Measurements from ENCODE around the gene USP12.

USP12 gene

GRCh38 chr13:27120011-27120410 is 51.6 kb downstream of the USP12 start:
- no peak overlapping the region for H3K27ac ChIP-seq (ENCODE audit: low read depth, low read length, severe bottlenecking)
- H3K4me1 ChIP-seq (ENCODE audit: control insufficient read depth, insufficient read depth, low read length, poor library complexity, severe bottlenecking) = peaks cover 7% of the 10 kb centered on the region
- WGBS, 2 experiments (ENCODE audit: insufficient coverage in 2 of 2) = 100% methylated on average over 1 to 2 of the region's 3 CpGs
- peaks cover 11% of the 10 kb centered on the region for H3K9me3 ChIP-seq (ENCODE audit: control insufficient read depth, low read length)
- H3K4me3 ChIP-seq (ENCODE audit: extremely low read depth, insufficient read depth, low read length, poor library complexity, severe bottlenecking) = no peak overlapping the region
- peaks cover 28% of the 10 kb centered on the region for H3K36me3 ChIP-seq (ENCODE audit: control insufficient read depth, insufficient read depth, low read length)

- Histone ChIP-seq H3K27ac (ENCODE audit: low read depth, low read length, severe bottlenecking) (no peak overlapping the region), H3K36me3 (ENCODE audit: control insufficient read depth, insufficient read depth, low read length) (peaks cover 26% of the 10 kb centered on the region), H3K4me1 (ENCODE audit: control insufficient read depth, insufficient read depth, low read length, poor library complexity, severe bottlenecking) (peaks cover 7% of the 10 kb centered on the region), H3K9me3 (ENCODE audit: control insufficient read depth, low read length) (peaks cover 4% of the 10 kb centered on the region), H3K4me3 (ENCODE audit: extremely low read depth, insufficient read depth, low read length, poor library complexity, severe bottlenecking) (no peak overlapping the region)
- WGBS, 2 experiments (ENCODE audit: insufficient coverage in 2 of 2) = 92 to 97% methylated on average over 3 of the region's 3 CpGs
Observed at GRCh38 chr13:27118428-27119054, 53.1 kb downstream of the USP12 start.

GRCh38 chr13:27117952-27118351 is 53.7 kb downstream of the USP12 start:
- Histone ChIP-seq H3K4me1 (ENCODE audit: control insufficient read depth, insufficient read depth, low read length, poor library complexity, severe bottlenecking) (peaks cover 7% of the 10 kb centered on the region), H3K36me3 (ENCODE audit: control insufficient read depth, insufficient read depth, low read length) (peaks cover 28% of the 10 kb centered on the region), H3K4me3 (ENCODE audit: extremely low read depth, insufficient read depth, low read length, poor library complexity, severe bottlenecking) (no peak overlapping the region), H3K9me3 (ENCODE audit: control insufficient read depth, low read length) (no peaks in the 10 kb centered on the region), H3K27ac (ENCODE audit: low read depth, low read length, severe bottlenecking) (no peak overlapping the region)
- WGBS, 2 experiments (ENCODE audit: insufficient coverage in 2 of 2) = 97 to 100% methylated on average over 2 to 4 of the region's 5 CpGs

- WGBS, 2 experiments (ENCODE audit: insufficient coverage in 2 of 2) = no CpG with 5 or more reads among the region's 1 CpG
- Histone ChIP-seq H3K4me1 (ENCODE audit: control insufficient read depth, insufficient read depth, low read length, poor library complexity, severe bottlenecking) (peaks cover 7% of the 10 kb centered on the region), H3K9me3 (ENCODE audit: control insufficient read depth, low read length) (no peaks in the 10 kb centered on the region), H3K27ac (ENCODE audit: low read depth, low read length, severe bottlenecking) (no peak overlapping the region), H3K4me3 (ENCODE audit: extremely low read depth, insufficient read depth, low read length, poor library complexity, severe bottlenecking) (no peak overlapping the region), H3K36me3 (ENCODE audit: control insufficient read depth, insufficient read depth, low read length) (peaks cover 27% of the 10 kb centered on the region)
Observed at GRCh38 chr13:27117158-27117557, 54.5 kb downstream of the USP12 start.

DNA sequence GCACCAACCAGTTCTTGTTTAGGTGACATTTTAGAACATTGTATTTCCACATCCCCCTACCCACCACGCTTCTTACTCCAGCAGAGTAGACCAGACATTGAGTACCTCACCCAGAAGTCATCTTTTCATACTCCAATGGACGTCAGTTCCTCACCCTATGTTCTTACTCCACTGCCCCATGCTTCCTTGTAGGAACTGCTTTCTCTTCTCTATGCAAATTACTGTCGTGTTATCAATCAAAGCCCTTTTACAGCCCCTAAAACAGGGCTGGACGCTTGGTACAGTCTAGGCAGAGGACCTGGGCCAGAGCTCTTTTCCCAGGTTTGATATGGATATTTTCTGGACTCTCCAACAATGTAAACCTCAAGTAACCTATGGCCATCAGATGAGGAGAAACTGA is 58.2 kb downstream of the USP12 start:
- WGBS, 2 experiments (ENCODE audit: insufficient coverage in 2 of 2) = 94 to 97% methylated on average over 4 of the region's 4 CpGs
- Histone ChIP-seq H3K27ac (ENCODE audit: low read depth, low read length, severe bottlenecking) (no peak overlapping the region), H3K36me3 (ENCODE audit: control insufficient read depth, insufficient read depth, low read length) (peaks cover 29% of the 10 kb centered on the region), H3K9me3 (ENCODE audit: control insufficient read depth, low read length) (no peaks in the 10 kb centered on the region), H3K4me3 (ENCODE audit: extremely low read depth, insufficient read depth, low read length, poor library complexity, severe bottlenecking) (no peak overlapping the region), H3K4me1 (ENCODE audit: control insufficient read depth, insufficient read depth, low read length, poor library complexity, severe bottlenecking) (no peaks in the 10 kb centered on the region)

DNA sequence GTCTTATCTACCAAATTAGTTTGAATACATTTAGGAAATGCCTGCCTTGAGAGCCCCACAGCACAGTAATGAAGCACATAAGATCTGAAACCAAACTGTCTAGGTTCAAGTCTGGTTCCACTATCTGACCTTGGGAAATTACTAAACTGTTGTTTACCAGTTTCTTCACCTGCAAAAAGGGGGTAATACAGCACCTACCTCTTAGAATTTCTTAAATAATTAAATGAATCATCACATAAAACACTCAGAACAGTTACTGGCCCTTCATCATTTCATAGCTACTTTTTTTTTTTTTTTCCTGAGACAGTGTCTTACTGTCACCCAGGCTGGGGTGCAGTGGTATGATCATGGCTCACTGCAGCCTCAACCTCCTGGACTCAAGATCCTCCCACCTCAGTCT is 59.6 kb downstream of the USP12 start:
- Histone ChIP-seq H3K9me3 (ENCODE audit: control insufficient read depth, low read length) (no peaks in the 10 kb centered on the region), H3K4me3 (ENCODE audit: extremely low read depth, insufficient read depth, low read length, poor library complexity, severe bottlenecking) (no peak overlapping the region), H3K4me1 (ENCODE audit: control insufficient read depth, insufficient read depth, low read length, poor library complexity, severe bottlenecking) (no peaks in the 10 kb centered on the region), H3K27ac (ENCODE audit: low read depth, low read length, severe bottlenecking) (no peak overlapping the region), H3K36me3 (ENCODE audit: control insufficient read depth, insufficient read depth, low read length) (peaks cover 27% of the 10 kb centered on the region)

DNA sequence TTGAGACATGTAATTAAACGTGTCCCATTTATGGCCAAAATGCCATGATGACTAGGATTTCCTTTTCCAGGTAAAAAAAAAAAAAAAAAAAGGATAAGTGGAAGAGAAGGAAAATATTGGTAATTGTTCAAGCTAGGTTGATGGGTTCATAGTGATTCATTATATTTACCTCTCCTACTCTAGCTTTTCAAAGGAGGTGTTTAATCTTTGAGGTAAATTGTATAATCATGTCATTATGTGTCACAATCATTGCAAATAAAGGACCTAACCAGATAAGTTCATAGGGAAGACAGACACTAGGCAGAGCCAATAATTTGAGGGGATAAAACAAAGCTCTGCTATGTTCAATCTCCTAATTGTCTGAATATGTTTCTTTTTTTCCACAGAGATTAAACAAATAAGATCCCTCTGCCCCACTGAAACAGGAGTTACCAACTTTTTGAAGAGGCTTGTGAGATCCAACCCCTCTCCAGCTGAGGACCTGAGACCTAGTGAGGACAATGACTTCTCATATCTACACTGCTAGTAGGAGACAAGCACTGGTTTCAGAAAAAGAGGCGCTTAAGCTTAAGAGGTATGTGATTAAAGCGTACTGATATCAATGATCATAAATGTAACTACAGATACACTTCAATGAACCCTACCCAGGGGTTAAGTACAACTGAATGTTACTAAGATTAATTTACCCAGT is 61.4 kb downstream of the USP12 start:
- peaks cover 20% of the 10 kb centered on the region for H3K36me3 ChIP-seq (ENCODE audit: control insufficient read depth, insufficient read depth, low read length)
- H3K4me3 ChIP-seq (ENCODE audit: extremely low read depth, insufficient read depth, low read length, poor library complexity, severe bottlenecking) = no peak overlapping the region
- no peaks in the 10 kb centered on the region for H3K4me1 ChIP-seq (ENCODE audit: control insufficient read depth, insufficient read depth, low read length, poor library complexity, severe bottlenecking)
- WGBS, 2 experiments (ENCODE audit: insufficient coverage in 2 of 2) = 100% methylated on average over 1 of the region's 3 CpGs; no CpG with 5 or more reads in 1 of the 2 experiments
- no peaks in the 10 kb centered on the region for H3K9me3 ChIP-seq (ENCODE audit: control insufficient read depth, low read length)
- H3K27ac ChIP-seq (ENCODE audit: low read depth, low read length, severe bottlenecking) = no peak overlapping the region

DNA sequence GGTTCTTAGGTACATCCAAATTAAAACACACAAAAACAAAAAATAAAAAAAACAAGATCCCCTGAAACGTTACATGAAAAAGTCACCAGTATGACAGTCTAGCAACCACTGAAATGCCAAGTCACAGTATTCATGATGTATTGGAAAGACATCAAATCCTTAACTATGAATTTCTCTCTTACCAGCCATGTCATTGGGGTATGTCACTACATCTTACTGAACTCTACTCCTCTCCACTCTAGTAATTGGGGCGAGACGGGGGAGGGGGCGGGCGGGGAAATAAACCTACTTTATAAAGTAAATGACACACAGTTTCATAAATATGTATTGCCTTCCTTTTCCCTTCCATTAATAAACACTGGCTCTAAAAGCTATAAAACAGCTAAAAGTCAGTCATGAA is 65.5 kb downstream of the USP12 start:
- Histone ChIP-seq H3K9me3 (ENCODE audit: control insufficient read depth, low read length) (no peaks in the 10 kb centered on the region), H3K36me3 (ENCODE audit: control insufficient read depth, insufficient read depth, low read length) (peaks cover 36% of the 10 kb centered on the region), H3K4me1 (ENCODE audit: control insufficient read depth, insufficient read depth, low read length, poor library complexity, severe bottlenecking) (no peaks in the 10 kb centered on the region), H3K4me3 (ENCODE audit: extremely low read depth, insufficient read depth, low read length, poor library complexity, severe bottlenecking) (no peak overlapping the region), H3K27ac (ENCODE audit: low read depth, low read length, severe bottlenecking) (no peak overlapping the region)
- WGBS, 2 experiments (ENCODE audit: insufficient coverage in 2 of 2) = 100% methylated on average over 1 of the region's 5 CpGs; no CpG with 5 or more reads in 1 of the 2 experiments

GRCh38 chr13:27104606-27105005 is 67.0 kb downstream of the USP12 start:
- H3K4me3 ChIP-seq (ENCODE audit: extremely low read depth, insufficient read depth, low read length, poor library complexity, severe bottlenecking) = no peak overlapping the region
- H3K4me1 ChIP-seq (ENCODE audit: control insufficient read depth, insufficient read depth, low read length, poor library complexity, severe bottlenecking) = no peaks in the 10 kb centered on the region
- 97% methylated on average over 3 of the region's 4 CpGs; no CpG with 5 or more reads in 1 of the 2 experiments for WGBS, 2 experiments (ENCODE audit: insufficient coverage in 2 of 2)
- no peaks in the 10 kb centered on the region for H3K9me3 ChIP-seq (ENCODE audit: control insufficient read depth, low read length)
- no peak overlapping the region for H3K27ac ChIP-seq (ENCODE audit: low read depth, low read length, severe bottlenecking)
- H3K36me3 ChIP-seq (ENCODE audit: control insufficient read depth, insufficient read depth, low read length) = peaks cover 40% of the 10 kb centered on the region

DNA sequence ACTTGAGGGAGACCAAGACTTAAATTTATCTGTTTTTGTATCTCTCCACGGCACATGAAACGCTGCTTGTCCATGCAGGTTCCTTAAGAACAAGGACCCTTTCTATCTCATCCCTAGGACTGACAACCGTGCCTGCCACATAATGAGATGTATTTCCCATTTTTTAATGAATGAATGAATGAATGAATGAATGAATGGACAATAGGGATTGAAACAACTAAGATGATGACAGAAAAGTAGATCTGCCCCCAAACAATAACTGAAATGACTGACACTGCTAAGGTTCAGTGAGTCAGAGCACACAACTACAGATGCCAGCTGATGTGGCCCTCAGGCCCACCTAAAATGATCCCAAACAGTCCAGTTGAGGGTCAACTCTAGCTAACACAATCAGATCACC is 69.8 kb downstream of the USP12 start:
- no peaks in the 10 kb centered on the region for H3K9me3 ChIP-seq (ENCODE audit: control insufficient read depth, low read length)
- WGBS, 2 experiments (ENCODE audit: insufficient coverage in 2 of 2) = 90 to 100% methylated on average over 2 of the region's 3 CpGs
- no peak overlapping the region for H3K4me3 ChIP-seq (ENCODE audit: extremely low read depth, insufficient read depth, low read length, poor library complexity, severe bottlenecking)
- H3K36me3 ChIP-seq (ENCODE audit: control insufficient read depth, insufficient read depth, low read length) = peaks cover 51% of the 10 kb centered on the region
- no peak overlapping the region for H3K27ac ChIP-seq (ENCODE audit: low read depth, low read length, severe bottlenecking)
- H3K4me1 ChIP-seq (ENCODE audit: control insufficient read depth, insufficient read depth, low read length, poor library complexity, severe bottlenecking) = no peaks in the 10 kb centered on the region

DNA sequence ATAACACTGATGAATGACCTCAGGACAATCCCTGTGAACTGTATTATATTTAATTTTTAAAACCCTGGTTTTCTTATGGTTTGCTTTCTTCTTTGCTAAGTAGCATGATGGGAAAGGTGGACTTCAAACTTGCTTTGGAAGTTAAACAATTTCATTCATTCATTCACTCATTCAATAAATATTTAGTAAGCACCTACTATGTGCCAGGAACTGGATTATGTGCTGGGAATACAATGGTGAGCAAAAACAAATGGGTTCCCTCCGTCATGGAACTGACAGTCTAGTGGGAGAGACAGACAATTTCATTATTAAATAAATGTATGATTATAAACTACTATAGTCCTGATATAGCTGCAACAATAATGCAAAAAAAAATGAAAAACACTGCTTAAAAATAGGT is 70.3 kb downstream of the USP12 start:
- Histone ChIP-seq H3K36me3 (ENCODE audit: control insufficient read depth, insufficient read depth, low read length) (peaks cover 54% of the 10 kb centered on the region), H3K9me3 (ENCODE audit: control insufficient read depth, low read length) (no peaks in the 10 kb centered on the region), H3K27ac (ENCODE audit: low read depth, low read length, severe bottlenecking) (no peak overlapping the region), H3K4me3 (ENCODE audit: extremely low read depth, insufficient read depth, low read length, poor library complexity, severe bottlenecking) (no peak overlapping the region), H3K4me1 (ENCODE audit: control insufficient read depth, insufficient read depth, low read length, poor library complexity, severe bottlenecking) (no peaks in the 10 kb centered on the region)
- no CpG with 5 or more reads among the region's 1 CpG for WGBS, 2 experiments (ENCODE audit: insufficient coverage in 2 of 2)

All from mesodermal cell (in vitro differentiated cells).